HG02678 (cell line): ENCODE results near the gene SLC12A8.

Source experiments
- ATAC-seq: cut with Tn5 transposase; IDR thresholded peaks from one replicate; pipeline ENCODE4 v1.9.1; 2021; ENCODE audit warnings: mild to moderate bottlenecking, moderate library complexity; ENCODE audit not compliant: unreplicated experiment

Gene SLC12A8

DNA sequence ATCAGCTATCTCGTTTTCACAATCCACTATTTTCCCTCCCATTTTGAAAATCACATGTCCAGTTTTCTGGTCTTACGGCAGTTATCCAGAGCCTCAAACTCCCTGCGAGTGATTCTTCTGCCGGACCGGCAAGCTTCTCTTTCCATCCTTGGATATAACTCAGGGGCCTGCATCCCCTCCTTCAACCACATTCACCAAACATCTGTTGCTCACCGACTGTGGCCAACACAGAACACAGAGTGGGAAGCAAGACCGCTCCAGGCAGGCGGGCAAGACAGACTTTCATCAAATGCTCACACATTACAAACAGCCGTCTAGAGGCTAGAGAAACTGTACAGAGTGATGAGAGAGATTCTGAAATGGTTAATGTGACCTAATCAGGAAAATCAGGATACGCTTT lies 7.6 kb upstream of the SLC12A8 start:
- no peak for ATAC-seq

DNA sequence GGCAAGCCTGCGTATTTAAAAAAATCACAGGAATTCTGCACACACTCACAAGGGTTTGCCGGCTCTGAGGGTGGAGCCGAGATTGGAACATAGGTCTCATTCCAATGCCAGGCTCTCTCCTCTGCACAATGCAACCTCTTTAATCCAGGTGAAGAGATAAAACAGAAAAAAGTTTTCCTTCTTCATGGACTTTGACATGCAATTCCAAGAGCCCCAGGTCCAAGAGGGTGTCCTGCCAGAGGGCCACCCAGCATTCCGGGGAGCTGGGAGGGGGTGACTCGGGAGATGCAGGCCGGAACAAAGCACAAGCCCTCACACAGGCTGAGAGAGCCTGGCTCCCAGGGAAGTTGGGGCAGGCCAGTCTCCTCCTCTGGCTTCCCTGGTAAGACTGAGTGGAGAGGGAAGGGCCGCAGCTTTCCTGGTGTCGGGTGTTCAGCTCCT lies 6.7 kb upstream of the SLC12A8 start:
- ATAC-seq: no peak

DNA sequence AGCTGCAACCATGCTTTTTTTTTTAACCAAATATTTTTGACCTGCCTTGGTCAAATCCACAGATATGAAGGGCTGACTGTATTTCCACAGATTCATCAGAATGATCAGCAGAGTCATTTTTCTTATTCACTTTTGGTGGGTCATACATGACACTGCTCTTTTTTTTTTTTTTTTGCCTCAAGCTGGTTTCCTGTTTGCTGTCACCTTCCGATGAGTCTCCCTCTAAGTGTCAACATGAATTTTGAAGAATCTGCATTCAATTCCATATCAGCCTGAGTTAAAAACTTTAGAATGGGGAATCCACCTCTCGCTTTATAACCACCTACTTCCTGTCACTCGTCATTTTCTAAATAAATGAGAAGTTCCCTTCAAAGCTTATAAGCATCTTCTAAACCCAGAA lies 2.2 kb upstream of the SLC12A8 start:
- no peak for ATAC-seq

DNA sequence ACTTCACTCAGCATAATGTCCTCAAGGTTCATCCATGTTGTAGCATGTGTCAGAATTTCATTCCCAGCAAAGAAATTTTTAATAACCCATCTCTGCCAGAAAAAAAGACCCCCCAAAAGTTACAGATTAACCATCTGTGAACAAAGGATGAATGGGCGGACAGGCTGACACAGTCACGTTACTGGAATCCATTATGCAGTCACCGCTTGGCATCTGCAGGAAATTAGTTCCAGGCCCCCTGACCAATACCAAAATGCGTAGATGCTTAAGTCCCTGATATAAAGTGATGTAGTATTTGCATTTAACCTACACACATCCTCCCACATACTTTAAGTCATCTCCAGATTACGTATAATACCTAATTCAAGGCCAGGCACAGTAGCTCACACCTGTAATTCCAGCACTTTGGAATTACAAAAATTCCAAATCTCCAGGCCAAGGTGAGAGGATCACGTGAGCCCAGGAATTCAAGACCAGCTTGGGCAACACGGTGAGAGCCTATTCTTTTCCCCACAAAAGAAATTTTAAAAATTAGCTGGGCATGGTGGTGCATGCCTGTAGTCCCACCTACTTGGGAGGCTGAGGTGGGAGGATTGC lies 1.5 kb upstream of the SLC12A8 start:
- ATAC-seq: no peak

DNA sequence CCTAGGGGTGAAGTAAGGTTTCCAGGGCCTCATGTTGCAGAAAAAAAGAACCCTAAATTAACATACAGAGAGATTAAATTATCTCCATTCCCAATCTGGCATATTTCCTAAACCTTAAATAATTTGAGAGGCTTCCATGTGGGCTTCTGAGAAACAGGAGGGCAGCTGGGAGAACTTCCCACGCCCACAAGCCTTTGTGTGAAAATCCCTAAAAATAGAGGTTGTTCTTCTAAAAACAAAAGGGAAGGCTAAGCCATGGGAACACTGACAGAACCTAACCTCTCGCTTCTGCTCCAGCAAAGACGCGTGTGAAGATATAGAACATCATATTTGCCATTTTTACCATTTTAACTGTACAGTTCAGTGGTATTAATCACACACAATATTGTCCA lies 812 bp upstream of the SLC12A8 start:
- no peak for ATAC-seq

DNA sequence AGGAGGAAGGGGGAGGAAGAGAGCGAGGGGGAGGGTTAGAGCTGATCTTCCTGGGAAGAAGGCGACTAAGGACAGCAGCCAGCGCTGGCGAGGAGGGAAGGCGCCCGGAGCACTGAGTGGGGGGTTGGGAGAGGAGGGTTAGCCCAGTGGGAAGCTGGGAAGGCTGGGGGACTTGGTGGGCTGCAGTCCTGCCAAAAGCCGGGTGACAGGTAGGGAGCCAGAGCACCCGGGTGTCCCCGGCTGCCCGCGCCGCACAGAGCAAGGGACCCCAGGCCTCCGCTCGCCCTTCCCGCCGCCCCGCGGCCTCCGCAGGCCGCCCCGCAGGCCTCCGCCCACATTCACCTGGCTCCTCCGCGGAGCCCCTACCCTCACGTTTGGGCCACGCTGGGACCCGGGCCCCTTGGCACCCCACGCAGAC lies 448 bp downstream of the SLC12A8 start:
- ATAC-seq: no peak

DNA sequence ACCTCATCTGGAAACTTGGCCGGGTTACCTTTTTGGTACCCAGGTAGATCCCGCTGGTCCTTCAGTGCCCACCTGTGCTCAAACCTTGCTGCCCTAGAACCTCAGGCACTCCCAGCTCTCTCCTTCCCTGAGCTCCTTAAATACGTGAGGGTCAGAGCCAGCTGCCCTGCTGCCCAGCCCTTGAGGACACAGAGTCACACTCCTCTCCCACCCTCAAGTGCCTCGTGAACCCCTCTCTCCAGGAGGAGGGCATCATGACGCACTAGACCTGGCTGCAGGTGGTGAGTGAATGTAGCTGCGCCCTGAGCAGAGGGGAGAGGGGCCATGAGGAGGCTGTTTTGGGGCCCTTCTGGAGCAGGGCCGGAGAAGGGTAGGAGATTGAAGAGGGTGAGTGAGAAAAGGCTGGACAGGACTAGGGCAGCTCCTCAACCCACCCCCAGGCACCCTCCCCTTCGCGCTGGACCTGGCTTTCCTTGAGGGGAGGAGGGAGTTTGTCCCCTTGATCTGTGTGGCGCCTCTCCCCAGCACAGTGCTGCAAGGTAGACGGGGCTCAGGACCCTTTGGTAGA lies 941 bp downstream of the SLC12A8 start:
- ATAC-seq: no peak

DNA sequence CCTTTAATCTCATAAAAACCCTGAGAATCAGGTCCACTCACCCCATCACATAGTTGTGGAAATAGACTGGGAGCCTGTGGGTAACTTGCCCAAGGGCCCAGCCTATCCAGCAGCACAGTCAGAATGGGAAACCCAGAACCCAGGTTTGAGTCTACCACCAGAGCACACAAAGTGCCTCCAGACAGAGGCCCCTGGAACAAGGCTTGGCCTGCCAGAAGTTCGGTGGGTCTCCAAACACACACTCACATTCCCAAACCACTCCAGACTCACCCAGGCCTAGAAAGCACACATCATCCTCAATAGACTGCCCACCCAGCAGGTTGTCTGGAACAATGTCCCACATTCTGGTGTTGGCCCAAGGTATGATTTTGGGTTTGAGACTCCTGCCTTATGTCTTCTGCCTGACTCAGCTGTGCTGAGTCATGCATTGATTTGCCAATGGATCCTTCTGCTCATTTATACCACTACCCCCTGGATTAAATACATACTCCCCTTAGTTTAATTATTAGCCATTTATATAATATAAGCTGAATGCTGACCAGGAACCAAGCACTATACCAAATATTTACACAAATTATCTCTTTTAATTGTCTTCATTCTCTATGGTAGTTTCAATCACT lies 4.5 kb downstream of the SLC12A8 start:
- ATAC-seq: no peak

DNA sequence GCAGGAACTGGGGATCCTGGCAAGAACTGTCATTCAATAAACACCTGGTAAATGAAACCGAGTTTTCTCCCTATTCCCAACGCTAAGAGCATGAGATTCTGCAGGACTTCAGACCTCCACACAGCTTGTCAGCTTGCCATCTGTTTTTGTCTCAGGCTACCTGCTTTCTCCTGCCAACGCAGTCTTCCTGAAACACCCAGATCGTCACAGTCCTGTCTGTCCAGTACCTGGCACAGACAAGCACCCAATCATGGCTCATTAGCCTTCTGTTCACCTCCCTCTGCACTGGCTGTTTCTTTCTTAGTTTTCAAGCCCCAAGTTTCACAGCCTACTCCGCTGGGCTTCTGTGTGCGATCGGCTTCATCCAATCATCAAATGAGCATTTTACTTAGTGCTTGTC lies 5.0 kb downstream of the SLC12A8 start:
- ATAC-seq: no peak

DNA sequence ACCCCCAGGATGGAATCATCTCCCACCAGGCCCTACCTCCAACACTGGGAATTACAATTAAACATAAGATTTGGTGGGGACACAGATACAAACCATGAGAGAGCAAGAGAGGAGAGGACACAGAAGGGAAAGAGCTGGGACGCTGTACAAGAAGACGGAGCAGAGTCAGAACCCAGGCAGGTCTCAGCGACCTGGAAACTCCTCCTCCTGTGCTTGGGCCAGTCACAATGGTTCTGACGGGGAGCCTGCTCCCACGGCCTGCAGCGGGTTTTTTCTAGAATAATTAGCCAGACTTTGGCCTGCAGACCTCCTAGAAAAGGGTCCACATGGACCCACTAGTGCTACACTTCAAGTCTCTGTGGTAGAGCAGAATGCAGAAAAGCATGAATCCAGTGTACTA lies 5.6 kb downstream of the SLC12A8 start:
- no peak for ATAC-seq

DNA sequence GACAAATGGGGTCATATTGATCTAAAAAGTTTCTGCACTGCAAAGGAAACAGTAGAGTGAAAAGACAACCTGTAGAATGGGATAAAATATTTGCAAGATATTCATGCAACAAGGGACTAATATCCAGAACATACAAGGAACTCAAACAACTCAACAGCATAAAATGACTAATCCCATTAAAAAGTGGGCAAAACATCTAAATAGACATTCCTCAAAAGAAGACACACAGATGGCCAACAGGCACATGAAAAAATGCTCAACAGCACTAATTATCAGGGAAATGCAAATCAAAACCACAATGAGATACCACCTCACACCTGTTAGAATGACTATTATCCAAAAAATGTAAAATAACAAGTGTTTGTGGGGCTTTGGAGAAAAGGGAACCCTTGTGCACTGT lies 8.8 kb downstream of the SLC12A8 start:
- ATAC-seq: no peak

DNA sequence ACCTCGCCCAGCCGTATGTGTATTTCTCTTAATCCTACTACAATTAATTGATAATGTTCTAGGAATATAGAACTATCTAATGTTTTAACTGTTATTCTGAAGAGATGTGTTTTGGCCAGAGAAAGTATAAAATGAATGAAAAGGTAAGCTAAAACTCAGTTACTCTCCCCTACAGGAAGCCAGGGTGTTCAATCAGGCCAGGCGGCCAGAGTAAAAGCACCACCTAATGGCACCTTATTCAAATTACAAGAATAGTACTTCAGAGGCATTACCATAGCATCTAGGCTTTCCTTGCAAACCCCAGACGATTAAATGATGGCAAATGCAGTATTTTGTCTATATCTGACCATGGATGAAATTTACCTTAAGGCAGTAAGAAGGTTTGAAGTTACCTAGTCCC lies 10.4 kb downstream of the SLC12A8 start:
- ATAC-seq: no peak

DNA sequence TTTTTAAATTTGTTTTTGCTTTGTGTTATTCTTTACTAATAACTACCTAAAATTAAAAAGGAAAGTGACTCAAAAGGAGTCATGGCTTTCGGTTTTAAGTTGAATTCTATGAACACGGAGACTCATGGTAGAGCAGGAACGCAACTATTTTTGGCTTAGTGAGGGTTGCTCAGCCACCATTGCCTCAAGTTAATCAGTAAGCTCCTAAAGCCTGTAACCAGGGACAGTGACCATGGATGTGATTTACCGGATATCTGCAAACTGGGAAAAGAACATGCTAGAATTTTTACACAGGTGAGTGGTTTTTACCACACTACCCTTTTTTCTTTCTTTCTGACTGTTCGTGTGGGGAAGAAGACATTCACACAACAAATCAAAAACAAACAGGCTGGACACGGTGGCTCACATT lies 11.8 kb downstream of the SLC12A8 start:
- ATAC-seq: peak; percentile 75

DNA sequence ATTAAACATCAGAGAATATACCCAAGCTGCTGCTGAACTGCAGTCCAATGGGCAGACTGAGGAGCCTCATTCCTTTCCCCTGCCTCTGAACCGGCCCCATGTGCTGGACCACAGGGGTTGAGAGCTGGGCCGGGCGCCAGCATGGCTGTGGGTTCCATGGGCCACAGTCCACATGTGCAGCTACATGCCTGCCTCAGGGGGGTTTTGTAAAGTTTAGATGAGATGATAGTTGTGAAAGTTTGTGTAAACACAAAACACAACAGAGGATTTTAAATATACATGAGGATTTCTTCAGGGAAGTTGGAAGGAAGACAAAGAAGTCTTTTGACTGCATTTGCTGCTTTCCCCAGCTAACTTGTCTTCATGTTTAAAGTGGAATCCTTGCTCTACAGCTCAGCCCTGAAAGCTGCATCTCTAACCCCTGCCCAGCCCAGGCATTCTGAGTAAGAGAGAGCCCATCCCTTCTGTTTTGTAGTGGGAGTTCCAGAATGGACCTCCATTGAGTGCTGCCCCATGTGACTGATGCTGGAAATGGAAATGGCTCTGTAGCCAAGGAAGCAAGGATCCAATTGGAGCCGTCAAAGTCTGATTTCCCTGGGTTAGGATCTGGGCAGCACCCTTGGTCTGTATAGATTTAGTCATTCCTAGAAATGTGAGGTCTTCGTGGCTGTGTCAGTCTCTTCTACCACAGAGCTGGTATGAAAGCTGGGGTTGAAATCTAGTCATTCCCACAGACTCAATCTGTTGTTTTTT lies 17.5 kb downstream of the SLC12A8 start:
- ATAC-seq: no peak

DNA sequence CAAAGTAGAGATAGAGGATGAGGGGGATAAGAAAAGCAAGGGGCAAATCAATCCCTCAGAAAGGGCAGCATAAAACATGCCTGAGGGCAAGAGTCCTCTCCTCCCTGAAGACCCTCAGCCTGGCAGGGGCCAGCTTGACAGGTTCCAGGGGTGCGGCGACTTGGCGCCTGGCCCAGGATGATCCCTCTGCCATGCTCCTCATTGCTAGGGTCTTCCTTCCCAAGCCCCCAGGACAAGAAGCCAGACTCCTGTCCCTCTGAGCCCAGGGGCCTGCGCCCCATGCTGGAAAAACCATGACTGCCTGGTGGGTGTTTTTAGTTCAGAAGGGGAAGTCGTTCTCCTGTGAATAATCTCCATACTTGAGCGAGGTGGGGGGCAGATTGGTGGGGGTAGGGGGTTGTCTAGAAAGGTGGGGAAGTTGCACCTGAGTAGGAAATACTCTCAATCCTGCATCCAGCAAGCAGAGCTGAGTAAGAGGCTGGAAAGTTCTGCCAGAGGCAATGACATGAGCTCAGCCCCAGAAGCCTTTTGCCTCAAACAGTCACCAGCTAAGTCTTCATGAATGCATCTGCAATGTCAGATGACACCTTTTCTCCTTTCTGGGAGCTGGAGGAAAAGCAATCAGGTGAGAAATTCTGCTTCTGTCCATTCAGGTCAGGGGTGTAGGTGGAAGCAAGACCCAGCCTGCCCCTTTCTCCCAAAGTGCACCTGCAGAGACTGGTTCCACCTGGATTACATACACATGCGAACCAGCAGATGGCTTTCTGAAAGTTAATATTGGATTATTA lies 18.3 kb downstream of the SLC12A8 start:
- ATAC-seq: no peak

DNA sequence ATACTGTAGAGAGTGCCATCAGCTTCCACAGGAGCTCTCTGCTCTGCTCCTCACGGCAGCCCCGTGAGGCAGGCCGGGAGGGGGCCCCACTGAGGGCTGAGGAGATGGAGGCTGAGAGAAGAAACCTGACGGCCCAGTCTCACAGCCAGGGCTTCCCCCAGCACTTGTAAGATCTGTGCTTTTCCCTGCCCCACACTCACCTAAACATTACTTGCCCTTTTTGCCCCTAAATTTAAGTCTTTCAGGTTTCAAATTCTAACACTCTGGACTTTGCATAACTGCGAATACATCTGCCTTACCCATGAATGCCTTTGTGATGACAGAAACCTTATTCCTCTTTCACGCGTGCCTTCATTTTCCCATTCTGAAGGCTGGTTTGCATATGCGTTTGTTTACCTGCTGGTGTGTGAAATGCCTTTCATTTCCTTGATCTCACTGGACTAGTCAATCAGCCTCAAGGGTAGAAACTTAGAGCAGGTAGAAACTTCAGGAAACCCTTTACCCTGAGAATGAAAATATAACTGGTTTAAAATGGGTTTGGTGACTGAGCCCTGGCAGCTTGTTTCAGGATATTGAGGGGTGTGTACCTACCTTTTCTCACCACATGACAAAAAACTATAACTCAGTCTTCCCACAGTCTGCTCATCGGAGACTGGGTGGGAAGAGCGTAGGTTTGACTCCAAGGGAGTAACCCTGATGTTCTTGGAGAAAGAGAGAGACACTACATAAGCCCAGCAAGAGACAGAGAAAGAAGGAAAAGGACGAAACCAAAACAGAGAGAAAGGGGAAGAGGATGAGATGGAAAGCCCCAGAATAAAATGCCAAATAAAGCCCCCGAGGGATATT lies 20.1 kb downstream of the SLC12A8 start:
- peak; percentile 78 for ATAC-seq

DNA sequence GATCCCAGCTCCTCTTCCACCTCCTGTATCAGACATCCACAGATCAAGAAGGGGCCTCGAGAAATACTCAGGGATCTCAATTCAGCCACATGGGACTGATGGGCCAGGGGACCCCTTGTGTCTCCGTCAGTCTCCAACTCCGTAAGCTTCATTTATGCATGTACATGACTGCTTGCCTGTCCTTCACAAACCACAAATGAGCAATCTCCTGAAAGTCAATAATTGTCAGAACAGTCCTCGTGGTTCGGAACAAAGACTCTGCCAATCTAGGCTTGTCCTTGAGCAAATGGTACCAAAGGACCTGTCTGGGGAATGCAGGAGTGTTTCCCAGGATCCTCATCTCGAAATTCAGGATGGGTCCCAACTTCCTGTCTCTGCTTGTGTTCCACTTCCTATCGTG lies 20.8 kb downstream of the SLC12A8 start:
- ATAC-seq: no peak

DNA sequence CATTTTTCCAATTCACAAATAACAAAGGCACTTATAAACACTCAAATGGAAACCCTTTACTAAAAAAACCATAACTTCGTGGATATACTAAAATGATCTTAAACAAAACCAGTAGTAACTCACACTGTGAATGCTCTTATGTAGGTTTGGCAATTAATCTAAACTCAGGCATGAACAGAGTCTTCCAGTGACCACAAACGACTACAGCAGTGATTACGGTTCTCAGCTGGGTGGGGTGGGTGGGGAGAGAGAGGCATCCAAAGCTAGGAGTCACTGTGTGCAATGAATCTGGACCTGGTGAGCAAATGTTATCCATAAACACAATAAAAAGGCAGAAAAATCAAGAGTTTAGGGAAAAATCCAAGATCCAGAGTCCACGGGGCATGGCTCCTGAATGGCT lies 21.3 kb downstream of the SLC12A8 start:
- no peak for ATAC-seq

DNA sequence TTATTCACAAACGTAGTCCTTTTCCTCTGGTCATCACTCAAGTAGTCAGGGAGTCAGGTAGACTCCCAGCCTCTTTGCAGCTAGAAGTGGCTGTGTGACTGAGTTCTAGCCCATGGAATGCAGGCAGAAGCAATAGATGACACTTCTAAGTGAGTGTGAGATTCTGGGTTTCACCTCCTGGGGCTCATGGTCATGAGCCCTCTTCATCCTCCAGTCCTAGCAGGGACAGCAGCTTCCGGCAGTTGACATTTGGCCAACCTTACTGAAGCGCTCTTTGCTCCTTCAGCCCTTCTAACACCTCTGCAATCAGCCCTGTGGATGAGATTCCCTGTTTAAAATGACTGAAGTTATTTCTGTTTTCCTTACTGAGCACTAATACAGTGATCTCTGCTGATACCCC lies 21.8 kb downstream of the SLC12A8 start:
- ATAC-seq: no peak
